Measurements from ENCODE around the gene CACNA1B. TPM values are rescaled to one million over a fixed set of nuclear protein-coding genes. Genes with fewer than 3 reads are reported as not detected.

CACNA1B gene
- total RNA-seq, 1 experiment from 2014 or later: 1.7 TPM

DNA sequence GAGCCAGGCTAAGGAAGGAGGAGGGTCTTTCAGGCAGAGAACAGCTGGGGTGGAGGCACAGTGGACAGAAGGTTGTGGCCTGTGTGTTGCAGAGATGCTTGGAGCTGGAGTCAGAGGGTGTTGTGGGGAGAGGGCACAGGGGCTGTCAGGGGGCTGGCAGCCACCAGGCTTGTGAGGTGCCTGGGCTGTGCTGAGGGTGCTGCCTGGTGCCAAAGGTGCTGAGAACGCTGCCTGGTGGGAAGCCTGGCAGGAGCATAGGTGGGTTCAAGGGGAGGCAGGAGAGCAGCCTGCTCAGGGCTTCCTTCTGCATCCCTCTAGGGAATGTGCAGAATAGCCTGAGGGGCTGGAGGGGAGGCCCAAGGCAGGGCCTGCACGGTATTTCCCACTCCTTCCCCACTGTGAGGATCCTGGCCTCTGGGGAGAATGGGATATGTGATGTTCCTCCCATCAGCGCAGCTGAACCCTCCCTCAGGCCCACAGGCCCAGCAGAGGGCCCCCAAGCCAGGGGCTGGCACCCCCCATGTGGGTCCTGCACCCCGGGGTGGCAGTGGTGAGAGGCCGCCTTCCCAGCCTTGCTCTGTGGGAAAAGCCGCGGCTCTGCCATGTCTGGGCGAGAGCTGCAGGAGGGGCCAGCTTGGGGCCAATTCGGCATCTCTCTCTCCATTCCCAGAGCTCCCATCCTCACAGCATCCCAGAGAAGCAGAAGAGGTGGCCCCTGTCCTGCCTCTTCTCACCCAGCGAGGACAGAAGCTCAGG is 76.3 kb downstream of the CACNA1B start:
- intact Hi-C loops (cut with micrococcal nuclease): no loop called here
- TF ChIP-seq EGR1 (IDR thresholded peaks at IDR 0.05; ENCODE audit: low read depth): no peak
- TF ChIP-seq, protein P1, sequence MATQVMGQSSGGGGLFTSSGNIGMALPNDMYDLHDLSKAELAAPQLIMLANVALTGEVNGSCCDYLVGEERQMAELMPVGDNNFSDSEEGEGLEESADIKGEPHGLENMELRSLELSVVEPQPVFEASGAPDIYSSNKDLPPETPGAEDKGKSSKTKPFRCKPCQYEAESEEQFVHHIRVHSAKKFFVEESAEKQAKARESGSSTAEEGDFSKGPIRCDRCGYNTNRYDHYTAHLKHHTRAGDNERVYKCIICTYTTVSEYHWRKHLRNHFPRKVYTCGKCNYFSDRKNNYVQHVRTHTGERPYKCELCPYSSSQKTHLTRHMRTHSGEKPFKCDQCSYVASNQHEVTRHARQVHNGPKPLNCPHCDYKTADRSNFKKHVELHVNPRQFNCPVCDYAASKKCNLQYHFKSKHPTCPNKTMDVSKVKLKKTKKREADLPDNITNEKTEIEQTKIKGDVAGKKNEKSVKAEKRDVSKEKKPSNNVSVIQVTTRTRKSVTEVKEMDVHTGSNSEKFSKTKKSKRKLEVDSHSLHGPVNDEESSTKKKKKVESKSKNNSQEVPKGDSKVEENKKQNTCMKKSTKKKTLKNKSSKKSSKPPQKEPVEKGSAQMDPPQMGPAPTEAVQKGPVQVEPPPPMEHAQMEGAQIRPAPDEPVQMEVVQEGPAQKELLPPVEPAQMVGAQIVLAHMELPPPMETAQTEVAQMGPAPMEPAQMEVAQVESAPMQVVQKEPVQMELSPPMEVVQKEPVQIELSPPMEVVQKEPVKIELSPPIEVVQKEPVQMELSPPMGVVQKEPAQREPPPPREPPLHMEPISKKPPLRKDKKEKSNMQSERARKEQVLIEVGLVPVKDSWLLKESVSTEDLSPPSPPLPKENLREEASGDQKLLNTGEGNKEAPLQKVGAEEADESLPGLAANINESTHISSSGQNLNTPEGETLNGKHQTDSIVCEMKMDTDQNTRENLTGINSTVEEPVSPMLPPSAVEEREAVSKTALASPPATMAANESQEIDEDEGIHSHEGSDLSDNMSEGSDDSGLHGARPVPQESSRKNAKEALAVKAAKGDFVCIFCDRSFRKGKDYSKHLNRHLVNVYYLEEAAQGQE (IDR thresholded peaks at IDR 0.05; ENCODE audit: low read depth): no peak
- TF ChIP-seq CEBPB (IDR thresholded peaks at IDR 0.05; ENCODE audit: low read depth): no peak
- TF ChIP-seq TCF7L2 (IDR thresholded peaks at IDR 0.05; ENCODE audit: borderline replicate concordance, extremely low read depth, insufficient read depth, insufficient read length): no peak
- TF ChIP-seq CBX3 (IDR thresholded peaks at IDR 0.05; ENCODE audit: low read depth): no peak

DNA sequence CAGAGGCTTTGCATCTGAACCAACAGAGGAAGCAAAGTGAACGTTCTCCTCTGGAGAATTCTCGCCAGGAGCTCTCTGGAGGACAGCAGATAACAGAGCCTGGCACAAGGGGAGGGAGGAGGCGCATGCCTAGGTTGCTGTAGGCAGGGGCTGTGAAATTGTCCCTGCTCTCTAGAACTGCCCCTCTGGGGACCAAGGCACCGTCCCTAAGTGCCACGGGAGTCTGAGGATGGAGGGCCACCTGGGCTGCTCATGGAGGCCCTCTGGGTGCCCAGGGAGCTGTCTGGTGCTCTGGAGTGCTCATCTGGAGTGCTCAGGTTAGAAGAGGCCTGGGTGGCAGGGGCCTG is 77.6 kb downstream of the CACNA1B start:
- Histone ChIP-seq H3K9ac (ENCODE audit: low read length) (no peak overlapping the region), H3K4me3 (replicated peaks in 1 of 2; ENCODE audit: low read depth in 1 of 2, low read length in 2 of 2) (no peak overlapping the region), H3K27me3 (ENCODE audit: insufficient read depth, low read length) (no peaks in the 10 kb centered on the region), H3K36me3 (ENCODE audit: control insufficient read depth in 1 of 2, insufficient read depth in 2 of 2, low read length in 2 of 2) (no peaks in the 10 kb centered on the region), H3K27ac (ENCODE audit: low read depth, low read length) (no peak overlapping the region), H4K20me1 (ENCODE audit: insufficient read depth) (no peaks in the 10 kb centered on the region), H3K4me1 (ENCODE audit: control insufficient read depth in 1 of 2, insufficient read depth in 2 of 2, low read length in 2 of 2) (no peaks in the 10 kb centered on the region), H3K9me3 (ENCODE audit: control insufficient read depth in 1 of 2, insufficient read depth in 1 of 2, low read depth in 1 of 2, low read length in 2 of 2) (no peaks in the 10 kb centered on the region), H3K9me2 (ENCODE audit: insufficient read depth) (no peaks in the 10 kb centered on the region), H3K4me2 (ENCODE audit: low read length) (no peak overlapping the region), H3K79me2 (ENCODE audit: insufficient read depth, low read length) (no peaks in the 10 kb centered on the region), H2AFZ (ENCODE audit: low read depth, low read length, poor library complexity, severe bottlenecking) (no peak overlapping the region)
- DNase-seq (ENCODE audit: low read depth, low spot score) (no peak), ATAC-seq (no peak)
- intact Hi-C loops (cut with micrococcal nuclease): no loop called here
- TF ChIP-seq ZFX (IDR thresholded peaks at IDR 0.05) (no peak), CBX3 (IDR thresholded peaks at IDR 0.05; ENCODE audit: low read depth) (no peak), POLR2A (IDR thresholded peaks at IDR 0.05; ENCODE audit: borderline replicate concordance, extremely low read depth, insufficient read depth, insufficient read length) (no peak), EZH2phosphoT487 (IDR thresholded peaks at IDR 0.05; ENCODE audit: borderline replicate concordance) (no peak), YY1 (IDR thresholded peaks at IDR 0.05; ENCODE audit: extremely low read depth, insufficient replicate concordance, low read depth, low read length) (no peak)
- TF ChIP-seq, protein P1 (IDR thresholded peaks at IDR 0.05; ENCODE audit: low read depth): no peak
- ChIA-PET POLR2A (no interaction called here), RAD21 (ENCODE audit: low non-redundant PET in 1 of 2, low total read pairs in 2 of 2, uncharacterized antibody in 2 of 2, unreplicated experiment in 2 of 2) (no interaction called here), CTCF (no interaction called here)
- no TSS peak for BruUV-seq (replicated peaks)

More for the DNA sequence above, 76.3 kb downstream of the CACNA1B start:
- ATAC-seq (no peak), DNase-seq (ENCODE audit: low read depth, low spot score) (no peak)
- Histone ChIP-seq H3K27me3 (ENCODE audit: insufficient read depth, low read length) (no peaks in the 10 kb centered on the region), H3K4me1 (ENCODE audit: control insufficient read depth in 1 of 2, insufficient read depth in 2 of 2, low read length in 2 of 2) (no peaks in the 10 kb centered on the region), H3K9me3 (ENCODE audit: control insufficient read depth in 1 of 2, insufficient read depth in 1 of 2, low read depth in 1 of 2, low read length in 2 of 2) (peaks cover 5% of the 10 kb centered on the region in 2 experiments; a peak in 2 of 4 replicates), H4K20me1 (ENCODE audit: insufficient read depth) (no peaks in the 10 kb centered on the region), H3K9ac (ENCODE audit: low read length) (no peak overlapping the region), H3K4me3 (replicated peaks in 1 of 2; ENCODE audit: low read depth in 1 of 2, low read length in 2 of 2) (no peak overlapping the region), H2AFZ (ENCODE audit: low read depth, low read length, poor library complexity, severe bottlenecking) (no peak overlapping the region), H3K79me2 (ENCODE audit: insufficient read depth, low read length) (no peaks in the 10 kb centered on the region), H3K27ac (ENCODE audit: low read depth, low read length) (no peak overlapping the region), H3K4me2 (ENCODE audit: low read length) (no peak overlapping the region), H3K9me2 (ENCODE audit: insufficient read depth) (no peaks in the 10 kb centered on the region), H3K36me3 (ENCODE audit: control insufficient read depth in 1 of 2, insufficient read depth in 2 of 2, low read length in 2 of 2) (no peaks in the 10 kb centered on the region)
- ChIA-PET RAD21 (ENCODE audit: low non-redundant PET in 1 of 2, low total read pairs in 2 of 2, uncharacterized antibody in 2 of 2, unreplicated experiment in 2 of 2) (no interaction called here), POLR2A (no interaction called here), CTCF (no interaction called here)
- BruUV-seq (replicated peaks): no TSS peak
